Endothelial cell of umbilical vein (primary cell): ENCODE measurements around the gene SAMSN1. TPM values are rescaled to one million over a fixed set of nuclear protein-coding genes. Genes with fewer than 3 reads are reported as not detected.

Source experiments
- BruUV-seq: library from RNA; stranded (reverse); fragments of 400-500 nt; replicated peaks from 2 replicates; lab custom pipeline; 2021; lab: Mats Ljungman, UMichigan
- CTCF ChIA-PET: fragments of 300-600, 350-600 bp; sonication (Branson Sonifier 250); formaldehyde crosslinking; loops from one replicate; lab custom pipeline; 2021; ENCODE audit warnings: antibody characterized with exemption, inconsistent platforms; lab: Charles Lee
- POLR2A ChIA-PET: fragments of 300-600, 350-600 bp; sonication (Branson Sonifier 250); formaldehyde crosslinking; loops from one replicate; lab custom pipeline; 2021; ENCODE audit warnings: antibody characterized with exemption, inconsistent platforms; lab: Charles Lee
- DNase-seq: peaks from one replicate; pipeline ENCODE4 v3.0.0-alpha.2; 2011; ENCODE audit warnings: low read depth, low spot score
- FAIRE-seq: peaks from 2 replicates; lab custom pipeline; 2011; peaks lifted over from hg19 to GRCh38; lab: Jason Lieb, UNC
- H2AFZ ChIP-seq: 2 replicates; pipeline ENCODE4 v1.6.0; 2012; ENCODE audit warnings: low read depth, low read length, control low read depth, inconsistent platforms
- H3K27ac ChIP-seq: 2 replicates; pipeline ENCODE4 v1.5.1; 2011; ENCODE audit warnings: low read depth, mild to moderate bottlenecking, control low read depth, low read length, moderate library complexity; ENCODE audit not compliant: insufficient read depth
- H3K27me3 ChIP-seq, 2 experiments: 2 replicates each; pipeline versions ENCODE4 v1.6.0 to v1.6.1; 2011; ENCODE audit warnings: low read length in 2 of 2, mixed read lengths in 1 of 2; ENCODE audit not compliant: control insufficient read depth in 2 of 2, insufficient read depth in 2 of 2
- H3K36me3 ChIP-seq, 2 experiments: 2 replicates in 1 of 2; 3 replicates in 1 of 2; pipeline ENCODE4 v1.5.1; 2011; ENCODE audit warnings: low read length in 2 of 2, mild to moderate bottlenecking in 1 of 2, moderate library complexity in 1 of 2; ENCODE audit not compliant: control insufficient read depth in 2 of 2, insufficient read depth in 2 of 2; ENCODE audit errors: extremely low read depth in 1 of 2
- H3K4me1 ChIP-seq: 3 replicates; pipeline ENCODE4 v1.5.1; 2011; ENCODE audit warnings: mild to moderate bottlenecking, low read length; ENCODE audit not compliant: control insufficient read depth, insufficient read depth; ENCODE audit errors: extremely low read depth
- H3K4me2 ChIP-seq: 2 replicates; pipeline ENCODE4 v1.6.1; 2011; ENCODE audit warnings: low read length, control low read depth, mixed read lengths; ENCODE audit not compliant: insufficient read depth
- H3K4me3 ChIP-seq, 3 experiments: fragments of 200-600 bp in 1 of 3; sonication (generic), shearing (Covaris generic) in 1 of 3; replicated peaks in 1 of 3; 2 replicates each; pipeline ENCODE4 v1.5.1; 2011 to 2016; ENCODE audit warnings: control low read depth in 3 of 3, low read length in 3 of 3, mild to moderate bottlenecking in 2 of 3, inconsistent platforms in 1 of 3, low read depth in 1 of 3, moderate library complexity in 1 of 3; ENCODE audit not compliant: insufficient read depth in 1 of 3
- H3K79me2 ChIP-seq: 2 replicates; pipeline ENCODE4 v1.6.0; 2012; ENCODE audit warnings: low read length, inconsistent platforms; ENCODE audit not compliant: control insufficient read depth, insufficient read depth
- H3K9ac ChIP-seq: replicated peaks from 2 replicates; pipeline ENCODE3; 2011; ENCODE audit warnings: low read length, control low read depth; ENCODE audit not compliant: insufficient read depth; ENCODE audit errors: extremely low read depth
- H3K9me1 ChIP-seq: replicated peaks from 3 replicates; pipeline ENCODE4 v1.6.0; 2011; ENCODE audit warnings: mild to moderate bottlenecking, low read length; ENCODE audit not compliant: control insufficient read depth, insufficient read depth; ENCODE audit errors: extremely low read depth
- H3K9me3 ChIP-seq: replicated peaks from 2 replicates; pipeline ENCODE4 v1.5.1; 2012; ENCODE audit warnings: low read length, inconsistent platforms; ENCODE audit not compliant: control insufficient read depth, insufficient read depth
- H4K20me1 ChIP-seq: replicated peaks from 2 replicates; pipeline ENCODE3; 2011; ENCODE audit warnings: mild to moderate bottlenecking, low read length; ENCODE audit not compliant: control insufficient read depth, insufficient read depth; ENCODE audit errors: extremely low read depth
- CTCF ChIP-seq, 2 donors: IDR thresholded peaks; 1 replicate in 1 of 2; 2 replicates in 1 of 2; pipeline ENCODE4 v1.5.1; 2011; ENCODE audit warnings: low read length in 2 of 2, mild to moderate bottlenecking in 2 of 2, moderate library complexity in 2 of 2, control low read depth in 1 of 2, inconsistent platforms in 1 of 2, low read depth in 1 of 2; ENCODE audit not compliant: insufficient read depth in 1 of 2; ENCODE audit errors: extremely low read depth in 1 of 2
- EZH2 ChIP-seq: IDR thresholded peaks from 2 replicates; pipeline ENCODE4 v1.6.1; 2012; ENCODE audit warnings: borderline replicate concordance, low read depth, mild to moderate bottlenecking, moderate library complexity, low read length, inconsistent platforms; ENCODE audit not compliant: severe bottlenecking
- FOS ChIP-seq: IDR thresholded peaks from 2 replicates; pipeline ENCODE4 v1.6.1; 2011; ENCODE audit warnings: mild to moderate bottlenecking, low read length, moderate library complexity, borderline replicate concordance; ENCODE audit not compliant: insufficient read depth
- GATA2 ChIP-seq: IDR thresholded peaks from 2 replicates; pipeline ENCODE4 v1.7.0; 2011; ENCODE audit warnings: low read depth, mild to moderate bottlenecking, moderate library complexity, mixed read lengths, low read length; ENCODE audit not compliant: insufficient read length, insufficient read depth
- JUN ChIP-seq: IDR thresholded peaks from 2 replicates; pipeline ENCODE4 v1.6.1; 2011; ENCODE audit warnings: borderline replicate concordance, low read depth; ENCODE audit not compliant: insufficient read length, insufficient read depth
- MAX ChIP-seq: IDR thresholded peaks from 2 replicates; pipeline ENCODE4 v1.6.1; 2011; ENCODE audit not compliant: insufficient read depth, insufficient read length
- MYC ChIP-seq: IDR thresholded peaks from one replicate; pipeline ENCODE4 v1.6.1; 2011; ENCODE audit warnings: mild to moderate bottlenecking, low read depth, low read length
- POLR2A ChIP-seq: IDR thresholded peaks from 2 replicates; pipeline ENCODE4 v1.6.1; 2012; ENCODE audit warnings: low read depth, mild to moderate bottlenecking, control low read depth, low read length
- POLR2AphosphoS5 ChIP-seq: IDR thresholded peaks from 2 replicates; pipeline ENCODE4 v1.6.1; 2012; ENCODE audit warnings: low read depth, mild to moderate bottlenecking, control low read depth, low read length, moderate library complexity; ENCODE audit not compliant: insufficient read depth
- dilution Hi-C: fragments of 300-500 bp; cut with MboI; formaldehyde crosslinking; loops from one replicate; pipeline ENCODE4 v1.15.0; 2019; ENCODE audit warnings: low sequenced_read_pairs; ENCODE audit not compliant: extremely low pct_ligation_motif_present
- intact Hi-C: fragments of 100-400 bp; cut with micrococcal nuclease; formaldehyde crosslinking; loops from one replicate; pipeline ENCODE4 v1.10.0; 2022
- polyA plus RNA-seq, 4 experiments: library from polyadenylated mRNA; depleted of rRNA in 3 of 4; stranded (reverse) in 3 of 4; unstranded in 1 of 4; fragments of >200 nt; gene quantifications; 2 replicates each; pipeline versions ENCODE4 v1.2.1 to v1.2.3, GENCODE V29; 2011 to 2012; ENCODE audit warnings: missing spikeins in 1 of 4
- total RNA-seq: library from RNA; stranded (reverse); gene quantifications from 2 replicates; pipeline ENCODE4 v1.2.3, GENCODE V29; 2021

The SAMSN1 gene
- total and polyA plus RNA-seq, 2 donors (not counting 3 experiments of a cell fraction or from before 2014, with no cell fraction given), result 2.5 to 5.3 TPM

GRCh38 chr21:14560555-14560954, 14.4 kb upstream of the SAMSN1 start:
- no TSS peak for BruUV-seq

More at GRCh38 chr21:14560555-14560954, 14.4 kb upstream of the SAMSN1 start:
- no peak overlapping the region for H2AFZ ChIP-seq
- no peak for FAIRE-seq
- H3K79me2 ChIP-seq, result no peaks in the 10 kb centered on the region
- H3K4me3 ChIP-seq, result no peak overlapping the region
- H3K36me3 ChIP-seq, result no peaks in the 10 kb centered on the region
- no peaks in the 10 kb centered on the region for H3K27me3 ChIP-seq
- no peak overlapping the region for H3K4me2 ChIP-seq
- H3K9ac ChIP-seq, result no peak overlapping the region
- no peaks in the 10 kb centered on the region for H4K20me1 ChIP-seq
- H3K4me1 ChIP-seq, result no peaks in the 10 kb centered on the region
- TF ChIP-seq JUN, result no peak
- no peak for TF ChIP-seq GATA2
- TF ChIP-seq EZH2, result no peak
- TF ChIP-seq MAX, result no peak
- no peak for TF ChIP-seq CTCF (IDR thresholded peaks at IDR 0.05; ENCODE audit: extremely low read depth in 1 of 2, insufficient read depth in 1 of 2, low read depth in 1 of 2, low read length in 2 of 2)
- no peak for TF ChIP-seq MYC
- no peak for TF ChIP-seq POLR2AphosphoS5
- no peak for TF ChIP-seq FOS
- TF ChIP-seq POLR2A, result no peak
- ChIA-PET CTCF (no interaction called here), POLR2A (no interaction called here)
- H3K9me1 ChIP-seq, result no peaks in the 10 kb centered on the region
- intact Hi-C loops, result no loop called here
- no peak for DNase-seq
- H3K9me3 ChIP-seq, result no peaks in the 10 kb centered on the region
- dilution Hi-C loops, result no loop called here
- H3K27ac ChIP-seq, result no peak overlapping the region
